B cell (primary cell): ENCODE results near the gene LMF2. TPM values are rescaled to one million over a fixed set of nuclear protein-coding genes. Genes with fewer than 3 reads are reported as not detected.
A peak's percentile ranks its signal among the peaks of the same experiment; 100 is the strongest.

ENCODE experiments used
- ATAC-seq: fragments of 200-7000 bp; cut with Tn5 transposase; one replicate; pipeline ENCODE4 v1.10.0; 2021; ENCODE audit warnings: low read depth, mild to moderate bottlenecking, moderate number of reproducible peaks, moderate library complexity
- CTCF ChIA-PET: fragments of 350-600 bp; sonication (Branson Sonifier 250); formaldehyde crosslinking; loops from one replicate; lab custom pipeline; 2021; ENCODE audit warnings: antibody characterized with exemption, inconsistent platforms; lab: Charles Lee
- POLR2A ChIA-PET: fragments of 350-600 bp; sonication (Branson Sonifier 250); formaldehyde crosslinking; loops from one replicate; lab custom pipeline; 2021; ENCODE audit warnings: antibody characterized with exemption; lab: Charles Lee
- DNase-seq: peaks from one replicate; pipeline ENCODE4 v3.0.0; 2013
- H2AFZ ChIP-seq: 2 replicates; pipeline ENCODE4 v1.6.1; 2012; ENCODE audit warnings: mild to moderate bottlenecking, low read depth, low read length; ENCODE audit not compliant: insufficient read depth, poor library complexity, severe bottlenecking
- H3K27ac ChIP-seq, 2 donors: 1 replicate in 1 of 2; 2 replicates in 1 of 2; pipeline ENCODE4 v1.5.1; 2012 to 2013; ENCODE audit warnings: low read length in 2 of 2, mild to moderate bottlenecking in 2 of 2, moderate library complexity in 1 of 2
- H3K27me3 ChIP-seq, 4 experiments: fragments of 200-600 bp in 1 of 4; sonication (generic) in 1 of 4; replicated peaks in 1 of 4; 1 replicate in 2 of 4; 2 replicates in 2 of 4; pipeline versions ENCODE4 v1.6.1 to v1.7.0; 2013 to 2016; ENCODE audit warnings: low read length in 3 of 4, mild to moderate bottlenecking in 2 of 4, mixed read lengths in 1 of 4, moderate library complexity in 1 of 4; ENCODE audit not compliant: insufficient read depth in 4 of 4, control insufficient read depth in 3 of 4; ENCODE audit errors: control extremely low read depth in 1 of 4
- H3K36me3 ChIP-seq, 2 experiments: replicated peaks in 1 of 2; 1 replicate in 1 of 2; 2 replicates in 1 of 2; pipeline versions ENCODE4 v1.6.1 to v1.7.1; 2013; ENCODE audit warnings: low read length in 1 of 2; ENCODE audit not compliant: insufficient read depth in 2 of 2, control insufficient read depth in 1 of 2; ENCODE audit errors: control extremely low read depth in 1 of 2, extremely low read depth in 1 of 2
- H3K4me1 ChIP-seq, 2 donors: fragments of 200-600 bp in 1 of 2; sonication (generic) in 1 of 2; 1 replicate in 1 of 2; 2 replicates in 1 of 2; pipeline versions ENCODE4 v1.5.1 to v1.6.1; 2013 to 2017; ENCODE audit warnings: low read length in 2 of 2; ENCODE audit not compliant: control insufficient read depth in 2 of 2, insufficient read depth in 2 of 2
- H3K4me2 ChIP-seq: replicated peaks from 2 replicates; pipeline ENCODE3; 2012; ENCODE audit warnings: mild to moderate bottlenecking, low read depth, low read length; ENCODE audit not compliant: poor library complexity, severe bottlenecking
- H3K4me3 ChIP-seq, 5 experiments: fragments of 200-600 bp in 1 of 5; sonication (generic) in 1 of 5; 1 replicate in 3 of 5; 2 replicates in 2 of 5; pipeline versions ENCODE4 v1.5.1 to v1.7.0; 2011 to 2016; ENCODE audit warnings: low read length in 4 of 5, mild to moderate bottlenecking in 4 of 5, low read depth in 2 of 5, control low read depth in 1 of 5, moderate library complexity in 1 of 5; ENCODE audit not compliant: insufficient read depth in 1 of 5; ENCODE audit errors: control extremely low read depth in 1 of 5, extremely low read depth in 1 of 5
- H3K79me2 ChIP-seq: fragments of 200-600 bp; sonication (generic); one replicate; pipeline ENCODE4 v1.6.0; 2016; ENCODE audit warnings: low read length; ENCODE audit not compliant: control insufficient read depth, insufficient read depth
- H3K9ac ChIP-seq: fragments of 200-600 bp; sonication (generic); 2 replicates; pipeline ENCODE4 v1.6.1; 2017; ENCODE audit warnings: mild to moderate bottlenecking, low read length, moderate library complexity
- H3K9me3 ChIP-seq, 3 donors: one replicate each; pipeline versions ENCODE4 v1.6.1 to v1.7.1; 2013; ENCODE audit warnings: low read length in 2 of 3; ENCODE audit not compliant: control insufficient read depth in 2 of 3, insufficient read depth in 1 of 3; ENCODE audit errors: control extremely low read depth in 1 of 3
- H4K20me1 ChIP-seq: 2 replicates; pipeline ENCODE4 v1.6.0; 2012; ENCODE audit warnings: mild to moderate bottlenecking, low read length; ENCODE audit not compliant: insufficient read depth, control insufficient read depth, poor library complexity, severe bottlenecking
- H3K27ac Mint-ChIP-seq: one replicate; pipeline ENCODE4 v1.8.0; 2021; ENCODE audit warnings: mixed read lengths
- H3K27me3 Mint-ChIP-seq: one replicate; pipeline ENCODE4 v1.8.0; 2021; ENCODE audit warnings: mixed read lengths
- H3K4me1 Mint-ChIP-seq: one replicate; pipeline ENCODE4 v1.8.0; 2021; ENCODE audit warnings: mixed read lengths
- H3K4me3 Mint-ChIP-seq: one replicate; pipeline ENCODE4 v1.8.0; 2021; ENCODE audit warnings: mixed read lengths
- H3K9me3 Mint-ChIP-seq: one replicate; pipeline ENCODE4 v1.8.0; 2022; ENCODE audit warnings: mixed read lengths; ENCODE audit not compliant: insufficient read depth
- CTCF ChIP-seq: fragments of 200-600 bp; IDR thresholded peaks from one replicate; pipeline ENCODE4 v1.8.0; 2022; ENCODE audit warnings: antibody characterized with exemption, mild to moderate bottlenecking
- EZH2 ChIP-seq: IDR thresholded peaks from 2 replicates; pipeline ENCODE4 v1.6.1; 2012; ENCODE audit warnings: borderline replicate concordance, low read depth, mild to moderate bottlenecking, moderate library complexity, low read length; ENCODE audit not compliant: insufficient read depth, poor library complexity, severe bottlenecking
- WGBS: methylation state at CpG from one replicate; pipeline ENCODE4 v1.1.5; 2013; ENCODE audit warnings: missing lambda C conversion rate; ENCODE audit not compliant: insufficient coverage; 5-methylcytosine and 5-hydroxymethylcytosine counted together
- intact Hi-C: fragments of 100-400 bp; cut with micrococcal nuclease; formaldehyde crosslinking; loops from one replicate; pipeline ENCODE4 v1.10.0; 2022
- polyA plus RNA-seq: library from polyadenylated mRNA; depleted of rRNA; stranded (reverse); fragments of >200 nt; gene quantifications from 2 replicates; pipeline ENCODE4 v1.2.3, GENCODE V29; 2012
- total RNA-seq, 2 donors: library from RNA; stranded (reverse); fragments of 120-200 nt in 1 of 2; gene quantifications; 1 replicate in 1 of 2; 2 replicates in 1 of 2; pipeline versions ENCODE4 v1.2.3 to v1.2.4, GENCODE V29; 2013 to 2022

Gene LMF2
- total and polyA plus RNA-seq, 2 donors (not counting 1 experiment from before 2014, with no cell fraction given) = 128 to 316 TPM

GRCh38 chr22:50550395-50550794, 42.9 kb upstream of the LMF2 start:
- TF ChIP-seq CTCF (no peak), EZH2 (no peak)
- no peak overlapping the region for H3K4me2 ChIP-seq
- intact Hi-C loops = no loop called here
- H3K27ac ChIP-seq = no peak overlapping the region
- Mint-ChIP-seq H3K4me1 (peaks cover 20% of the 10 kb centered on the region), H3K27ac (peak overlapping the region; percentile 46), H3K9me3 (no peaks in the 10 kb centered on the region), H3K4me3 (peak overlapping the region; percentile 69), H3K27me3 (no peaks in the 10 kb centered on the region)
- H3K9me3 ChIP-seq = no peaks in the 10 kb centered on the region
- H3K27me3 ChIP-seq = no peaks in the 10 kb centered on the region
- no peak overlapping the region for H3K9ac ChIP-seq
- H2AFZ ChIP-seq = no peak overlapping the region
- ATAC-seq (no peak), DNase-seq (no peak)
- ChIA-PET POLR2A (interaction anchor here (0.8 to 1.0 kb wide), 2 partner anchors 10 to 11 kb away, joined by 3 to 4 read pairs; no protein-coding TSS in a partner anchor), CTCF (interaction anchor here (1.0 to 3.9 kb wide), 4 partner anchors 10 to 25 kb away, joined by 3 to 19 read pairs (median 11); partner anchors contain the start of genes SCO2 and SYCE3)
- H3K4me1 ChIP-seq = peaks cover 18 to 23% of the 10 kb centered on the region in 2 donors
- no peaks in the 10 kb centered on the region for H3K36me3 ChIP-seq
- no peaks in the 10 kb centered on the region for H4K20me1 ChIP-seq
- no peak overlapping the region for H3K4me3 ChIP-seq
- 97% methylated on average over 8 of the region's 8 CpGs for WGBS
- peaks cover 23% of the 10 kb centered on the region for H3K79me2 ChIP-seq
